DMS79 treated with DMSO at 0.1 percent for 48 hours (cell line): Measurements from ENCODE around the gene CA11.
"Not testable (repeated sequence)": the region's sequence is repeated elsewhere in the genome, so short reads cannot be mapped to it uniquely, and the experiment has no call there.

ENCODE experiments used
- DNase-seq: peaks from one replicate; lab custom pipeline; 2025; lab: John Stamatoyannopoulos, UW

The CA11 gene

DNA sequence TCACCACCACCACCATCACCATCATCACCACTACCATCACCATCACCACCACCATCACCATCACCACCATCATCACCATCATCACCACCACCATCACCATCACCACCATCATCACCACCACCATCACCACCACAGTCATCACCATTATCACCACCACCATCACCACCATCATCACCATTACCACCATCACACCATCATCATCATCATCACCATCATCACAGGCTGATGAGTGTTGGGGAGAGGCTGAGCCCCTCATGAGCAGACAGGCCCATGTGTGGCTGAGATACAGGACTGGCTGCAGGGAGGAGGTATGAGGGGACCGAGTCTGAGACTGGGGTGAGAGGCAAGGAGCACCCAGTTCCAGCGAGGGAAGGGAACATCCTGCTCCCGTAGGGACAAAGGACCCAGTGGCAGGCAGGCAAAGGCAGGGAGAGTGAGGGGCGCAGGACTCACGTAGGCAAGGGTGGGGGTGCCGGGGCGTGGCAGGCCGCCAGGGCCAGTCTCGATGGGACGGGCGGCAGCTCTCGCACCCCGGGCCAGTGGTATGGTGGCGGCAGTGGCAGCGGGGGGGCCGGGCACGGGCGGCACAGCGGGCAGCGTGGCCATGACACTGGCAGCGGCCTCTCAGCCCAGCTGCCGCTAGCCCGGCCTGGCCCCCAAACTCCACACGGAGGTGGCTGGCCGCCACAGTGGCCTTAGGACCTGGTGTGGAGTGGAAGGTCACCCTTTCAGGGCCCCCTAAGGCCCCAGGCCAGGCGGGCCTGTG lies 24.1 kb upstream of the CA11 start:
- no peak for DNase-seq

DNA sequence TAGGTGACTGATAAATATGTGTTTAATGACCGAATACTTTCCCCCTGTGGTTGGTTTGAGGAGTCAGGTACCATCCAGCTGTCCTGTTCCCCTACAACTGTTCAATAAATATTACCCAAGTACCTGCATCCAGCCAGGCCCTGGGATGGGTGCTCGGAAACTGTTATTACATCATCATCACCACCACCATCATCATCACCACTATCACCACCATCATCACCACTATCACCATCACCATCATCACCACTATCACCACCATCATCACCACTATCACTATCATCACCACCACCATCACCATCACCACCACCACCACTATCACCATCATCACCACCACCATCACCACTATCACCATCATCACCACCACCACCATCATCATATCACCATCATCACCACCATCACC lies 22.8 kb upstream of the CA11 start:
- no peak for DNase-seq

DNA sequence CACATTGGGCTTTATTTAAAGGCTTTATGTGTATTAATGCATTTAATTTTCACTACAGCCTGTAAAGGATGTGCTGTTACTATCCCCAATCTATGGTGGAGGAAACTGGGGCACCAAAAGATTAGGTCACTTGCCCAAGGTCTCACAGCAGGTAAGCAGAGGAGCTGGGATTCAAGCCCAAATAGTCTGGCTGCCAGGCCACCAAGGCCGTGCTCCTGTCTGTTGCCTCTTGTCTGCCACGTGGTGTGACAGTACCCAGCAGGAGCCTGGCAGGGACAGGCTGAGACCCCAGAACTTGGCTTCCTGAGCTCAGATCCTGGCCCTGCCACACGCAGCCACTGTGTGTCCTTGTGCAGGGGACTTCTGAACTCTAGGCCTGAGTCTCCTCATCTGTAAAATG lies 22.3 kb upstream of the CA11 start:
- DNase-seq, result no peak

DNA sequence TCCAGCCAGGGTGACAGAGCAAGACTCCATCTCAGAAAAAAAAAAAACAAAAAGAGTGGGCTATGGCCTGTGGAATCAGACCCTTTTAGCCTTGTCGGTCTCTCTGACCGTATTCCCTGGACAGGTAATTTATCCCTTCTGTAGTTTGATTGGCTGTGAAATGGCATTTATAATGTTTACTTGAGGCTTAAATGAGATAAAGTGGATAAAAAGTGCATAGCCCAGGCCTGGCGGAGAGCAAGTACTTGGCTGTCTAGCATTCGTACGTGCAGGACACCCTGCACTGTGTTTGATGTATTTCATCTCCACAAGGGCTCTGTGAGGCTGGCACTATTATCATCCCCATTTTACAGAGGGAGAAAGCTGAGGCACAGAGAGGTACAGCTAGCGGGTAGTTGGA lies 19.8 kb upstream of the CA11 start:
- DNase-seq, result no peak

DNA sequence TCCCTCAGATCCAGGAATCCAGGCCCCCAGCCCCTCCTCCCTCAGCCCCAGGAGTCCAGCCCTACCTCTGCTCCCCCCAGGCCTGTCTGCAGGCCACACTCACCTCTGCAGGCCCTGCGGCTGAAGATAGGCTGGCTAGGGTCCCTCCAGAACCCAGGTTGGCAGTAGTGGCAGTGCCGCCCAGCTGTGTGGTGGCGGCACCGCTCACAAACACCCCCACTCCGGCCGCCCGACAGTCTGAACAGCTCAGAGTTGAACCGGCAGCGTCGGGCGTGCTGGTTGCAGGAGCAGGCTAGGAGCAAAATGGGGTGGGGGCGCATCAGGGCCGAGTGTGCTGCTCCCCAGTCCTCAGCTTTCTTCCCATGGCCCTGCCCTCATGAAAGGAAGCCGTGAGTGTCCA lies 18.5 kb upstream of the CA11 start:
- no peak for DNase-seq

DNA sequence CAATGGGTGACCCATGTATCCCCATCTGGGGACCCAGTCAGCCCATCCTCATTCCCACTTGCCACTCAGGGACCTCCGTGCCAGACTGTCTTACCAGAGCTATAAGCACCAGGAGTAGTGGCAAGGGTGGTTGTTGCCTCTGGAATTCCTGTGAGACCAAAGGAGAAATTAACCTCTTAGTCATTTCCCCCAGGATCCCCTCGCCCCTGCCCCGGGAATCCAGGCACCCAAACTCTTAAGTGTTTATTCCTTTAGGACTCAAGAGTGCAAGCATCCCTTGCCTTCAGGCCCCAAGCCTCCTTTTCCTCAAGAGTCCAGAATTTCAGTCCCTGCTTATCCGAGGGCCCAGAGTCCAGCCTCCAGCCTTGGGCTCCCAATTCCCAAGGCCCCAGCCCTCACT lies 17.7 kb upstream of the CA11 start:
- no peak for DNase-seq

DNA sequence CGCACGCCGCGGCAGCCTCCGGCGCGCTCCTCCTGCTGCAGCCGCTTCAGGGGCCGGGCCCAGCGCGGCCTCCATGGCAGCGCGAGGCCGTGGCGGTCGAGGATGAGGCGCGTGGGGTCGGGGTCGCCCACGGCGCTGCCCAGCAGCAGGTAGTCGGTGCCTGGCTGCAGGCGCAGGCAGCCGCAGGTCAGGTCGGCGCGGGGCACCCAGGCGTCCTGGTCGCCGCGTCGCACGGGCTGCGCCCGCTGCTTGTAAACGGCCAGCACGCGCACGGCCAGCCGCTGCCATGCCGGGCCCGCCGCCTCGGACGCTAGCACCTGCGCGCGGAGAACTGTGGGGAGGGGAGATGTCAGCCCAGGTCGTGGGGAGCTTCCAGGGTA lies 15.7 kb upstream of the CA11 start:
- DNase-seq, result no peak

DNA sequence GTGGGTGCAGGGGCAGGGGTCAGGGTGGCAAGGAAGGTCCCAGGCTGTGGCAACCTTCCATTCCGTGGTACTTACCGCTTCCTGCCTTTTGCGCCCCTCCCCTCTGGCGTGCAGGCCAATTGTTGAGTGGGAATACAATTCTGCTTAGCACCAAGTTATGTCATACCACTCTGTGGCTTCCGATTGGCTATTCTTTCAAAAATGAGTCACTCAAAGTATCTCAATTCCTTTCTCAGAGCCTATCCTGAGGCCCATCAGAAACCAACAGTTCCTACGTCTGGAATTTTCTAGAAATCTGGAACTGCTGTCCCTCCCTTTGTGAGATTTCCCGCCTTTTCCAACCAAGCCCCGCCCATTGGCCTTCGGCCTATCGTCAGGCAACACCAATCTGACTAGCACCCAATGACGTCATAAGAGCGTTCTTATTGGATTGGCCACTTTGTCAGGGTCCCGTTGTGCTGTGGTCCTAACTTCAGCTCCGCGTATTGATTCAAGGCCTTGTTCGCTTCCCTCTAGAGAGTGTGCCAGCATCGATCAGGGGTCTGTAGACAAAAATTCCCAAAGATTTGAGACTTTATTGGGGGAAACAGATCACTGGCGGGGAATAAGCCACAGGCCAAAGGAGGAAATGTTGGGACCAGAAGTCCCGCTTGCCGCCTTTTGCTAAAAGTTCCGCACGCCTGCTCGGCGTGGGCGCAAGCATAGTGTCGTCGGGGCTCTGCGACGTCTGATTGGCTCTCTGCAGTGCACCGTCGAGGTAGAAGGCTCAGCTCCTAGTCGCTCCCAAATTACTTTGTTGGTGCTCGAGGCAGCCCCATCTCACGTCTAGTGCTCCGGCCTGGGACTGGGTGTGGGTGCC lies 15.1 kb upstream of the CA11 start:
- no peak for DNase-seq

DNA sequence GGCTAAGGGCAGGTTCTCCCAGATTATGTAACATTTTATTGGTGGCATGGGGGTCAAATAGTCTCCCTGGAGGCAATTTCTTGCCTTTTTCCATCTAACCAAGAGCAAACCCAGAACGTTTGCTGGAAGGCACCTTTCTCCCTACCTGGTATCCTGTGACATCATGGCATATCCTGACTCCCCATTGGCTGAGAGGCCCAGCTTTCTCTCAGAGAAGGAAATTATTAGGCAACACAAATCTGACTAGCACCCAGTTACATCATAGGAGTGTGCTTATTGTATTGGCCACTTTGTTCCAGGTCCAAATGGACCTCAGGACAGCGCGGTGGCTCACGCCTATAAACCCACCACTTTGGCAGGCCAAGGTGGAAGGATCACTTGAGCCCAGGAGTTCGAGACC lies 13.8 kb upstream of the CA11 start:
- no peak for DNase-seq

DNA sequence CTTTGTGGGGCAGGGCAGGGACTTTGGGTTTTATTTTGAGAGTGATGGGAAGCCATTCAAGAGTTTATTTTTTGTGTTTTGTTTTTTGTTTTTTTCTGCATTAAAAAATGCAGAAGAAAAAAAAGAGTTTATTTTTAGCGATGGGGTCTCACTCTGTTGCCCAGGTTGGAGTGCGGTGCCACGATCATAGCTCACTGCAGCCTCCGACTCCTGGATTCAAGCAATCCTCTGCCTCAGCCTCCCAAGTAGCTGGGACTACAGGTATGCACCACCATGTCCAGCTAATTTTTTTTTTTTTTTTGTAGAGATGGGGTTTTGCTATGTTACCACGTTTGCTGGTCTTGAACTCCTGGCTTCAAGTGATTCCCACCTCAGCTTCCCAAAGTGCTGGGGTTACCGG lies 12.5 kb upstream of the CA11 start:
- DNase-seq, result no peak

DNA sequence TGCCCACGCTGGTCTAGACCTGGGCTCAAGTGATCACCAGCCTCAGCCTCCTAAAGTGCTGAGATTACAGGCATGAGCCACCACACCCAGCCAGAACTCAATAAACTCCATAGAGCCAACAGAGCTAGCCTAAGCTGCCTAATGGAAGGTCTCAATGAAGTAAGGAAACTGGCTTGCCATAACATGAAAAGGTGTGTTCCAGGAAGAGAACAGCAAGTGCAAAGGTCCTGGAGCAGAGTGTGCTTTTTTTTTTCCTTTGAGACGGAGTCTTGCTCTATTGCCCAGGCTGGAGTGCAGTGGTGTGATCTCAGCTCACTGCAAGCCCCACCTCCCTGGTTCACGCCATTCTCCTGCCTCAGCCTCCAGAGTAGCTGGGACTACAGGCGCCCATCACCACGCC lies 11.8 kb upstream of the CA11 start:
- DNase-seq, result not testable (repeated sequence)

DNA sequence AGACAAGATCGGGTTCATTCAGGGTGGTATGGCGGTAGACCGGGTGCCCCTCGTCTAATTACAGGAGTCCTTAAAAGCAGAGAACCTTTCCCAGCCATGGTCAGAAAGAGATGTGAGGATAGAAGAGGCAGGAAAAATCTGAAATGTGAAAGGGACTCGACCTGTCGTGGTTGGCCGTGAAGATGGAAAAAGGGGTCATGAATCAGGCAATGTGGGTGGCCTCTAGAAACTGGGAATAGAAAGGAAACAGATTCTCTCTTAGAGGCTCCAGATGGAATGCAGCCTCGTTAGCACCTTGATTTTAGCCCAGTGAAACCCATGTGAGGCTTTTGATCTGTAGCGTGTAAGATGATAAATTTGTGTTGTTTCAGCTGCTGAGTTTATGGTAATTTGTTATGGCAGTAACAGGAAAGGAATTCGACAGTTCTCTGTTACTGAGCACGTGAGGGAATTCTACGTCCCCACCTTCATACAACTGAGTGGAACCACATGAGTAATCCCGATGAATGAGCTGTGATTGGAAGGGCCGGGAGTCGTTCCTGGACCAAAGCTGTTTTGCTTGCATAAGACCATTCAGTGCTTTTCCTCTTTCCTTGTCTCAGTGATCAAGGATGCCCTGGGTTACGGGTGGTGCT lies 11.0 kb upstream of the CA11 start:
- DNase-seq, result no peak

DNA sequence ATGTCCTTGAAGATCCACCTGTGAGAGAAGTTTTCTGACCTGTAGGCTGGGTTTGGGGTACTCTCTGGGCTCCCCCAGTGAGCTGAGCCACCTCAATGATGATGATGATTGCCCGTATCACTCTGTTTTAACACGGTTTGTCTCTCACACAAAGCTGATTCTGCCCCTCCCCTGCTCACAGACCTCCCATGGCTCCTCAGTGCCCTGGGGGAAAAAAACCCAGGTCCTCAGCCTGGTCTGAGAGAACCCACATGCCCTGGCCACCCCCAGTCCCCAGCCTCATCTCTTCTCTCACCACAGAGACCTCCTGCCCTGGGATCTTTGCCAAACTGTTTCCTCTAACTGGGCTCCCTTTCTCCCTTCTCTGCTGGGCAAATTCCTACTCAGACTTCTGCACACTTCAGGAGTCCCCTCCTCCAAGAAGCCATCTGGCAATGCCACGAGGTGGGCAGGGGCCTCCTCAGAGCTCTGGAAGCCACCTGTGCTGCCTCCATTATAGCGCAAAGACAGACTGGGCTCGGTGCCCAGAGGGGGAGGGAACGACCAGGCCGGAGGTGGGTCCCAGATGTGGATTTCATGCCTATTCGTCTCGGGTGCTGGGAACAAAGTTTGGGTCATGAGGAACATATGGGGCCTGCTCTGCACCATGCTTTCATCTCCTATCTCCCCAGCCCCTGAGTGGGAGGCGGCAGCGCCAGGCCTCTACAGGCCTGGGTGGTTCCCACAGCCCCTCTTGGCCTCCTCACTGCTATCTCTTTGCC lies 8.5 kb upstream of the CA11 start:
- peak; percentile 34 for DNase-seq

DNA sequence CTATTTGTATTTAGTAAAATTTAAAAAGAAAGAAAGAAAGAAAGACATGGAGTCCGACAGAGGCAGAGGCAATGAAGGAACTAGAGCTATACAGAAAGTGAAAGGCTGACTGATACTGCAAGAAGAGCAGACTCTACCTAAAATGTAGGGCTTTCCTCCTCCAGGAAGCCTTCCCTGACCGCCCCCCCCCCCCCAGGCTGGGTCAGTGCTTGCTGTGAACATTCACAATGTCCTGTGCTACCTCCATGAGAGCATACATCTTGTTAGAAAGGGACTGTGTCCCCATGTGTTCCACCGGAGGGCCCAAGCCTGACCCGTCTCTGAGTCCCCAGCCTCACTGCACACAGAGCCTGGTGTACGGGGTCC lies 5.7 kb upstream of the CA11 start:
- DNase-seq, result no peak

DNA sequence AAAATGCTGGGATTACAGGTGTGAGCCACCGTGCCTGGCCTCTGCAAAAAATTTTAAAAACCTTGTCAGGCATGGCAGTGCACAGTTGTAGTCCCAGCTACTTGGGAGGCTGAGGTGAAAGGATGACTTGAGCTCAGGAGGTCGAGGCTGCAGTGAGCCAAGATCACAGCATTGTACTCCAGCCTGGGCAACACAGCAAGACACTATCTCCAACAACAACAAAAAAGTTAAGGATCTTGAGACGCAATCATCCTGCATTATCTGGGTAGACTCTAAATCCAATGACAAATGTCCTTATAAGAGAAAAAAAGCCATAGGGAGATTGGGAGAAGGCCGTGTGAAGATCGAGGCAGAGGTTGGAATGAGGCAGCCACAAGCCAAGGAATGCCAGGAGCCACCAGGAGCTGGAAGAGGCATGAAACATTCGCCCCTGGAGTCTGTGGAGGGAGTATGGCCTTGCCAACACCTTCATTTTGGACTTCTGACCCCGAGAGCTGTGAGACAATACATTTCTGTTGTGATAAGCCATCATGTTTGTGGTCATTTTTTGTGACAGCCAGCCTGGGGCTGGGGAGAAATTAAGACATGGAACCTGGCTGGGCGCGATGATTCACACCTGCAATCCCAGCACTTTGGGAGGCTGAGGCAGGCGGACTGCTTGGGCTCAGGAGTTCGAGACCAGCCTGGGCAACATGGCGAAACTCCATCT lies 5.1 kb upstream of the CA11 start:
- DNase-seq, result no peak

DNA sequence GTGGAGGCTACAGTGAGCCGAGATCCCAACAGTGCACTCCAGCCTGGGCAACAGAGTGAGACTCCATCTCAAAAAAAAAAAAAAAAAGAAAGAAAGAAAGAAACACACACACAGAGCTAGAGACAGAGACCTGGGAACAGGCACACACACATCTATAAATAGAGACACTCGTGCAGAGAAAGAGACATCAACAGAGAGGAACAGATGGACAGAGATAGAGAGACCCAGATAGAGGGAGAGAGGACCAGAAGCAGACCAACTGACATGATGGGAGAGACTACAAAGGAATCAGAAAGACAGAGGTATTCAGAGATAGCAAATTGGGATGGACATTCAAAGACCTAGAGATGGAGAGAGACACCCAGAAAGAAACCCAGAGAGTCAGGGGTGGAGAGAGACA lies 2.1 kb upstream of the CA11 start:
- no peak for DNase-seq

DNA sequence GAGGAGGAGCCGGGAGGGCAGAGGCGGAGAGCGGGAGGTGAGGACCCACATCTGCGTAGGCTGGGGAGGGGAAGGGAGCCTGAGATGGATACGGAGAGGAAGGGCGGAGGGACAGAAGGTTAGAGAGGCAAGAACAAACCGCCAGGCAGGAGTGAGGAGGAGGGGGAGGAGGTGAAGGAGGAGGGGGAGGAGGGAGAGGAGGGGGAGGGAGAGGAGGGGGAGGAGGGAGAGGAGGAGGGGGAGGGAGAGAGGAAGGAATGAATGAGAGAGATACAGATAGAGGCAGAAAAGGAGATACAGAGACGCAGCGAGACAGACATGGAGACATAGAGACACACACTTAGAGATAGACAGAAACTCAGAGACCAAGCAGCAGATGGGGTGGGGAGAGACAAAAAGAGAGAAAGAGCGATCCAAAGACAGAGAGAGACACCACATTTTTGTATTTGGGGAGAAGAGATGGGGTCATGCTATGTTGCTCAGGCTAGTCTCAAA lies 782 bp upstream of the CA11 start:
- DNase-seq, result no peak

DNA sequence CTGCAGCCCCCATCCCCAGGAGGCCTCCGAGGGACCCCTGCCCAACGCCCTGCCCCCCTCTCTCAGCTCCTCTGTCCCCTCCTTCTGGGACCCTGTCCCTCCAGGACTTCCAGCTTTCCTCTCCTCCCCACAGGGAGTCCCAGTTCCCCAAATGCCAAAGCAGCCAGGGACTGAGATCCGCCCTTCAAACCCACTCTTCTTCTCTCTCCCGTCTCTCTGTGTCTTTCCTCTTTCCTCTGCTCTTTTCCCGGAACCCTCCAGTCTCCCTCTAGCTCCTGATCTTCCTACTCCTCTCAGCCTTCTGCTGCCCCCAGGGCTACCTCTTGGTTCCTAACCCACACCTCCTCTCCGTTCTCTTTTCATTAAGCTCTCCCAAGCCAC lies 377 bp downstream of the CA11 start:
- peak; percentile 70 for DNase-seq

DNA sequence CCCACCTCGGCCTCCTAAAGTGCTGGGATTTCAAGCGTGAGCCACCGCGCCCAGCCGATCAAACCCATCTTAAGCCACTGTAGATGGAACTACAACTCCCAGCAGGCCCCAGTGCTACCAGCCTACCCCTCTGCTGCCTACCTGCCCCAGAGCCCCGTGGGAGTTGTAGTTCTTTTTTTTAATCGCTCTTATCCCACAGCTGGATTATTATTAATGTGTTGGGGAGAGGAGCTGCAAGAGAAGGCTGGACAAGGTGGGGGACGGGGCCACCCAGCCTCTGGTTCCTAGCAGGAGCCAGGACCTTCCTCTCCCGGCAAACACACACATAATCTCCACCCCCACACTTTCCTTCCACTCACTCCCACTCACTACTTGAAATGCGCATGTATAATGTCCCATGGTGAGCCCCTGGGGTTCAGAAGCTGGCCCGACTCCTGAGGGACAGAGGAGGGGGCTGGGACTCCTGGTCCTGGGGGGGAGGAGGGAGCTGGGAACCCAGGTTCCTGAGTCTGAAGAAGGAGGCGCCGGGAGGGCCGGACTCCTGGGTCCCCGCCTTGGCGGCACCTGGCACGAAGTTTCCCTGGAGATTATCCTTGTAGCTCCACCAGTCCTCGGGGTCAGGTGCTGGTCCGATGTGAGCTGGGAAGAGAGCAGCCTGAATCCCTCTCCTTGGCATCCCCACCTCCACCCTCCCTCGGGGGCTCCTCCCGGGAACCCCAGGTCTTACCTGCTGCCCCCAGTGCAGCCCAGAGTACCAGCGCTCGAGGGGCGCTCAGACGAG lies 958 bp downstream of the CA11 start:
- peak; percentile 71 for DNase-seq

DNA sequence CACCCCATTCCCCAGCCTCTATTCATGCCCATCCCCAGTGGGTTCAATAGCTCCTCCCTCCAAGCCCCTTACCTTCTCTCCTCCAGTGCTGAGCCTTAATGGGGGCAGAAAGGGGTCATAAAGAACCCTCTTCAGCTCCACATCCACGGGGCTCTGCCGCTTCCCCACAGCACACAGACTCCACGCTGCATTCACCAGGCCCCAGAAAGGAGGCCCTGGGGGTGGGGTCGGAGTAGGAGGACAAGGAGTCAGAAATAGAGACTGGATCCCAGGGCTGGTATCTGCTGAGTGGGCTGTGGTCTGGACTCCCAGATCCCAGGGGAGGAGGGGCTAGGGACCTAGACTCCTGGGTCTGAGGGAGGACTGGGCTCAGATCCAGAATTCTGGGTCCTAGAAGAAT lies 1.6 kb downstream of the CA11 start:
- DNase-seq, result no peak

DNA sequence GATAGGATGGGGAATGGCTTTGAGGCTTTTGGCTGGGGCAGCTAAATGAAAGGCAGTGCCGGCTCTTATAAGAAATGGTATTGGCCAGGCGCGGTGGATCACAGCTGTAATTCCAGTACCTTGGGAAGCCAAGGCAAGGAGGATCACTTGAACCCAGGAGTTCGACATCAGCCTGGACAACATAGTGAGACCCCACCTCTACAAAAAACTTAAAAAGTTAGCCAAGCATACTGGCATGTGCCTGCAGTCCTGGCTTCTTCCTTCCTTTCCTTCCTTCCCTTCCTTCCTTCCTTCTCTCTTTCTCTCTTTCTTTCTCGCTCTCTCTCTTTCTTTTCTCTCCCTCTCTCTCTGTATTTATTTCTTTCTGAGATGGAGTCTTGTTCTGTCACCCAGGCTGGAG lies 3.1 kb downstream of the CA11 start:
- no peak for DNase-seq
